HG02970 (cell line): ENCODE data around the gene CD36.

Source experiments
- ATAC-seq: cut with Tn5 transposase; IDR thresholded peaks from one replicate; pipeline ENCODE4 v1.9.1; 2021; ENCODE audit warnings: mild to moderate bottlenecking, moderate library complexity, moderate number of reproducible peaks; ENCODE audit not compliant: unreplicated experiment, low FRiP score

CD36 gene

GRCh38 chr7:80623503-80624252 lies 14.8 kb upstream of the CD36 start:
- no peak for ATAC-seq

- ATAC-seq: no peak
Measured at GRCh38 chr7:80624763-80625162, 13.7 kb upstream of the CD36 start.

GRCh38 chr7:80629023-80629422 lies 9.4 kb upstream of the CD36 start:
- ATAC-seq: no peak

- no peak for ATAC-seq
Measured at GRCh38 chr7:80630608-80631405, 7.6 kb upstream of the CD36 start.

- no peak for ATAC-seq
Measured at GRCh38 chr7:80631421-80631820, 7.0 kb upstream of the CD36 start.

GRCh38 chr7:80632139-80632538 lies 6.3 kb upstream of the CD36 start:
- no peak for ATAC-seq

- no peak for ATAC-seq
Measured at GRCh38 chr7:80632819-80633218, 5.6 kb upstream of the CD36 start.

GRCh38 chr7:80634505-80634904 lies 3.9 kb upstream of the CD36 start:
- ATAC-seq: no peak

- no peak for ATAC-seq
Measured at GRCh38 chr7:80635533-80635932, 2.9 kb upstream of the CD36 start.

- no peak for ATAC-seq
Measured at GRCh38 chr7:80635998-80636397, 2.4 kb upstream of the CD36 start.

- no peak for ATAC-seq
Measured at GRCh38 chr7:80636709-80637108, 1.7 kb upstream of the CD36 start.

GRCh38 chr7:80637454-80637853 lies 988 bp upstream of the CD36 start:
- ATAC-seq: no peak

- no peak for ATAC-seq
Measured at GRCh38 chr7:80639011-80639410, 569 bp downstream of the CD36 start.

GRCh38 chr7:80640846-80641245 lies 2.4 kb downstream of the CD36 start:
- ATAC-seq: no peak

- no peak for ATAC-seq
Measured at GRCh38 chr7:80641548-80641947, 3.1 kb downstream of the CD36 start.

- ATAC-seq: no peak
Measured at GRCh38 chr7:80642871-80643270, 4.4 kb downstream of the CD36 start.

- ATAC-seq: no peak
Measured at GRCh38 chr7:80643336-80643915, 5.0 kb downstream of the CD36 start.

- no peak for ATAC-seq
Measured at GRCh38 chr7:80644054-80644453, 5.6 kb downstream of the CD36 start.

- ATAC-seq: no peak
Measured at GRCh38 chr7:80646083-80646865, 7.8 kb downstream of the CD36 start.

GRCh38 chr7:80647436-80647835 lies 9.0 kb downstream of the CD36 start:
- no peak for ATAC-seq
